RWPE2 (cell line): Measurements from ENCODE around the gene CFAP74.
"Not testable (repeated sequence)": the region's sequence is repeated elsewhere in the genome, so short reads cannot be mapped to it uniquely, and the experiment has no call there.

ENCODE experiments used
- ATAC-seq: fragments of 200-7000 bp; cut with Tn5 transposase; 3 replicates; pipeline ENCODE4 v1.9.1; 2021; ENCODE audit warnings: low read depth
- DNase-seq: peaks from one replicate; pipeline ENCODE4 v3.0.0-alpha.2; 2020; ENCODE audit warnings: low spot score
- H3K27ac ChIP-seq: fragments of 450-650 bp; 2 replicates; pipeline ENCODE4 v1.5.1; 2017; ENCODE audit warnings: mild to moderate bottlenecking; ENCODE audit not compliant: poor library complexity, severe bottlenecking
- H3K27me3 ChIP-seq: fragments of 250-450 bp; sonication (Bioruptor Pico); 2 replicates; pipeline ENCODE4 v1.5.1; 2021; ENCODE audit warnings: mild to moderate bottlenecking, moderate library complexity; ENCODE audit not compliant: insufficient read depth, poor library complexity, severe bottlenecking
- H3K36me3 ChIP-seq: fragments of 250-450 bp; sonication (Bioruptor Pico); 2 replicates; pipeline ENCODE4 v1.5.1; 2020; ENCODE audit warnings: low read depth, mild to moderate bottlenecking, moderate library complexity
- H3K4me1 ChIP-seq: fragments of 250-450 bp; sonication (Bioruptor Pico); 2 replicates; pipeline ENCODE4 v1.5.1; 2021; ENCODE audit warnings: mild to moderate bottlenecking, moderate library complexity; ENCODE audit not compliant: insufficient read depth, poor library complexity, severe bottlenecking
- H3K4me3 ChIP-seq: fragments of 250-450 bp; sonication (Bioruptor Pico); 2 replicates; pipeline ENCODE4 v1.5.1; 2021; ENCODE audit warnings: mild to moderate bottlenecking, moderate library complexity; ENCODE audit not compliant: severe bottlenecking
- H3K9me3 ChIP-seq: fragments of 250-450 bp; sonication (Bioruptor Pico); 2 replicates; pipeline ENCODE4 v1.5.1; 2021; ENCODE audit warnings: mild to moderate bottlenecking, moderate library complexity; ENCODE audit not compliant: severe bottlenecking
- CTCF ChIP-seq: fragments of 450-650 bp; IDR thresholded peaks from one replicate; pipeline ENCODE4 v1.5.1; 2017; ENCODE audit warnings: mild to moderate bottlenecking, moderate library complexity; ENCODE audit not compliant: poor library complexity, severe bottlenecking

The CFAP74 gene

GRCh38 chr1:1982379-1983232 is 21.0 kb downstream of the CFAP74 start:
- no peak overlapping the region for H3K27ac ChIP-seq

GRCh38 chr1:1981631-1982327 is 21.8 kb downstream of the CFAP74 start:
- not testable (repeated sequence) for H3K4me3 ChIP-seq, DNase-seq, ATAC-seq, H3K27me3 ChIP-seq, H3K4me1 ChIP-seq, H3K36me3 ChIP-seq, H3K9me3 ChIP-seq, H3K27ac ChIP-seq

More at GRCh38 chr1:1982379-1983232, 21.0 kb downstream of the CFAP74 start:
- no peaks in the 10 kb centered on the region for H3K9me3 ChIP-seq
- no peaks in the 10 kb centered on the region for H3K4me1 ChIP-seq
- DNase-seq (no peak), ATAC-seq (no peak)
- no peaks in the 10 kb centered on the region for H3K36me3 ChIP-seq
- H3K4me3 ChIP-seq: no peak overlapping the region
- no peaks in the 10 kb centered on the region for H3K27me3 ChIP-seq
- TF ChIP-seq CTCF: no peak

- Histone ChIP-seq H3K4me1 (no peaks in the 10 kb centered on the region), H3K36me3 (no peaks in the 10 kb centered on the region), H3K27ac (no peak overlapping the region), H3K4me3 (no peak overlapping the region), H3K9me3 (no peaks in the 10 kb centered on the region), H3K27me3 (no peaks in the 10 kb centered on the region)
- ATAC-seq: no peak
- DNase-seq: no peak
- TF ChIP-seq CTCF: no peak
Observed at GRCh38 chr1:1981142-1981500, 22.5 kb downstream of the CFAP74 start.

- H3K9me3 ChIP-seq: no peaks in the 10 kb centered on the region
- DNase-seq (no peak), ATAC-seq (no peak)
- no peaks in the 10 kb centered on the region for H3K36me3 ChIP-seq
- no peak for TF ChIP-seq CTCF
- H3K4me3 ChIP-seq: no peak overlapping the region
- no peaks in the 10 kb centered on the region for H3K27me3 ChIP-seq
- no peak overlapping the region for H3K27ac ChIP-seq
- no peaks in the 10 kb centered on the region for H3K4me1 ChIP-seq
Observed at GRCh38 chr1:1980467-1981141, 23.0 kb downstream of the CFAP74 start.

- no peak for TF ChIP-seq CTCF
Observed at GRCh38 chr1:1979482-1980165, 24.0 kb downstream of the CFAP74 start.

GRCh38 chr1:1978690-1979481 is 24.7 kb downstream of the CFAP74 start:
- not testable (repeated sequence) for H3K27me3 ChIP-seq, H3K4me1 ChIP-seq, H3K9me3 ChIP-seq, DNase-seq, H3K36me3 ChIP-seq, H3K27ac ChIP-seq, ATAC-seq, H3K4me3 ChIP-seq

More at GRCh38 chr1:1979482-1980165, 24.0 kb downstream of the CFAP74 start:
- ATAC-seq (no peak), DNase-seq (no peak)
- Histone ChIP-seq H3K4me1 (no peaks in the 10 kb centered on the region), H3K4me3 (no peak overlapping the region), H3K27me3 (no peaks in the 10 kb centered on the region), H3K27ac (no peak overlapping the region), H3K36me3 (no peaks in the 10 kb centered on the region), H3K9me3 (no peaks in the 10 kb centered on the region)
